Pancreas (tissue), 10 donors: ENCODE results near the gene NYAP1. TPM values are rescaled to one million over a fixed set of nuclear protein-coding genes. Genes with fewer than 3 reads are reported as not detected.

ENCODE experiments used
- ATAC-seq, 4 donors: fragments of 200-7000 bp; cut with Tn5 transposase; one replicate each; pipeline versions ENCODE4 v1.8.0 to v1.9.1; 2020; ENCODE audit warnings: mild to moderate bottlenecking in 4 of 4, moderate library complexity in 4 of 4
- DNase-seq, 6 donors: peaks; one replicate each; pipeline ENCODE4 v3.0.0-alpha.2; 2020
- FAIRE-seq: peaks from 2 replicates; lab custom pipeline; 2012; peaks lifted over from hg19 to GRCh38; lab: Jason Lieb, UNC
- H3K27ac ChIP-seq, 4 donors: fragments of 200-600 bp; sonication (generic); 1 replicate in 3 of 4; 2 replicates in 1 of 4; pipeline versions ENCODE4 v1.5.0 to v1.8.0; 2020
- H3K27me3 ChIP-seq, 4 donors: fragments of 200-600 bp; one replicate each; pipeline ENCODE4 v1.8.0; 2021
- H3K36me3 ChIP-seq, 3 donors: fragments of 200-600 bp; sonication (generic) in 1 of 3; one replicate each; pipeline versions ENCODE4 v1.5.0 to v1.8.0; 2020 to 2021
- H3K4me1 ChIP-seq, 3 donors: fragments of 200-600 bp; one replicate each; pipeline ENCODE4 v1.8.0; 2021
- H3K4me3 ChIP-seq, 4 donors: fragments of 200-600 bp; sonication (generic) in 2 of 4; one replicate each; pipeline versions ENCODE4 v1.5.0 to v1.8.0; 2020 to 2021
- H3K9me3 ChIP-seq, 4 donors: fragments of 200-600 bp; one replicate each; pipeline ENCODE4 v1.8.0; 2021
- WGBS, 2 donors: extraction: QIAGEN DNeasy Blood & Tissue Kit; methylation state at CpG; one replicate each; pipeline ENCODE4 v1.1.7; 2013; 5-methylcytosine and 5-hydroxymethylcytosine counted together
- intact Hi-C, 3 donors: fragments of 100-400 bp; cut with DNase I; formaldehyde crosslinking; loops; one replicate each; pipeline versions ENCODE4 v1.11.1 to v1.14.2; 2022
- polyA plus RNA-seq, 2 donors: library from polyadenylated mRNA; stranded (reverse); fragments of 200-250 nt; gene quantifications; one replicate each; pipeline ENCODE4 v1.2.3, GENCODE V29; 2013
- total RNA-seq, 6 donors: library from RNA; stranded (reverse); fragmentation: NEBNext Ultra II Directional in 4 of 6; extraction: Animal tissue kit (Norgen Biotek cat#: 25700) in 4 of 6; gene quantifications; one replicate each; pipeline versions ENCODE4 v1.2.1 to v1.2.4, GENCODE V29; 2021 to 2023
- TF ChIP-seq, protein P1 (sequence below), 4 donors: fragments of 200-600 bp; sonication (generic) in 3 of 4; IDR thresholded peaks; one replicate each; pipeline versions ENCODE4 v1.5.0 to v1.8.0; 2021; ENCODE audit warnings: antibody characterized with exemption in 4 of 4
- donor health status: healthy with polysubstance abuse.
- donor health status: DM: no; HTN: no; CAD: no; lungs with moderate emphysema.
- donor health status: DM: no; HTN: no; CAD: no.
- donor health status: control.
- donor health status: control.
- donor health status: Bipolar disorder and iron deficiency.
- donor health status: DM: yes; HTN: yes; CAD: no.
- donor health status: DM: no; HTN: no; CAD: no.
- donor health status: DM: no; HTN: no; CAD: no.
- donor health status: DM: yes; HTN: yes; CAD: no.

NYAP1 gene
- total and polyA plus RNA-seq, 8 donors, result 0.25 to 4.8 (median 0.96) TPM

DNA sequence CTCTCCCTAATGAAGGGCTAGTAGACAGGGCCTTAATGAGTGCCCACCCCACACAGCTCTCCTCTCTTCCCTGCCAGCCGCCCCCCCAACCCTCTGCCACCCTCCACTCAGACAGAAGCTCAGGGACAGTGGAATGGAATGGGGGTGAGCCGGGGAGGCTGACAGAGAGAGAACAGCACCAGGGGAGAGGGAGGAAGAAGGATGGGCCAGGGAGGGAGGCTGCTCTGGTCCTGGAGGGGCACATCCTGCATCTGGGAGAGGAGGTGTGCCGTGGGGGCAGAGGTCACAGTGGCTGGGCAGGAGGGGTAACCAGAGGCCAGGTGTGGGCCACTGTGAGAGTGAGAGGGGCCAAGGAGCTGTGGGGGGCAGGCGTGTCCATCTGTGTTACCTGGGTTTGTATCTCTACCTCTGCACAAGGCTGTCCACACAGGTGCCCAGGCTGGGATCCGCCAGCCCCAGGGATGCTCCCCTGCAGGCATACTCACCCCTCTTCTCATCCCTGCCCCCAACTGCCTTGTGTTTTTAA, 2.4 kb downstream of the NYAP1 start:
- no peak for ATAC-seq
- H3K36me3 ChIP-seq, result no peaks in the 10 kb centered on the region
- H3K9me3 ChIP-seq, result no peaks in the 10 kb centered on the region
- H3K4me1 ChIP-seq, result peaks cover 0 to 4% (median 0%) of the 10 kb centered on the region in 3 donors
- no peak for DNase-seq
- TF ChIP-seq, protein P1, sequence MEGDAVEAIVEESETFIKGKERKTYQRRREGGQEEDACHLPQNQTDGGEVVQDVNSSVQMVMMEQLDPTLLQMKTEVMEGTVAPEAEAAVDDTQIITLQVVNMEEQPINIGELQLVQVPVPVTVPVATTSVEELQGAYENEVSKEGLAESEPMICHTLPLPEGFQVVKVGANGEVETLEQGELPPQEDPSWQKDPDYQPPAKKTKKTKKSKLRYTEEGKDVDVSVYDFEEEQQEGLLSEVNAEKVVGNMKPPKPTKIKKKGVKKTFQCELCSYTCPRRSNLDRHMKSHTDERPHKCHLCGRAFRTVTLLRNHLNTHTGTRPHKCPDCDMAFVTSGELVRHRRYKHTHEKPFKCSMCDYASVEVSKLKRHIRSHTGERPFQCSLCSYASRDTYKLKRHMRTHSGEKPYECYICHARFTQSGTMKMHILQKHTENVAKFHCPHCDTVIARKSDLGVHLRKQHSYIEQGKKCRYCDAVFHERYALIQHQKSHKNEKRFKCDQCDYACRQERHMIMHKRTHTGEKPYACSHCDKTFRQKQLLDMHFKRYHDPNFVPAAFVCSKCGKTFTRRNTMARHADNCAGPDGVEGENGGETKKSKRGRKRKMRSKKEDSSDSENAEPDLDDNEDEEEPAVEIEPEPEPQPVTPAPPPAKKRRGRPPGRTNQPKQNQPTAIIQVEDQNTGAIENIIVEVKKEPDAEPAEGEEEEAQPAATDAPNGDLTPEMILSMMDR (IDR thresholded peaks at IDR 0.05), result no peak
- no peaks in the 10 kb centered on the region for H3K27me3 ChIP-seq
- no peak overlapping the region for H3K4me3 ChIP-seq
- FAIRE-seq, result no peak
- intact Hi-C loops, result loop anchor here in 1 of 3 donors (10.0 kb wide), 1 partner anchor 49 kb away; the partner anchor contains the start of gene AGFG2
- no peak overlapping the region for H3K27ac ChIP-seq
- WGBS, 2 donors, result 79 to 90% methylated on average over 4 to 5 of the region's 5 CpGs

DNA sequence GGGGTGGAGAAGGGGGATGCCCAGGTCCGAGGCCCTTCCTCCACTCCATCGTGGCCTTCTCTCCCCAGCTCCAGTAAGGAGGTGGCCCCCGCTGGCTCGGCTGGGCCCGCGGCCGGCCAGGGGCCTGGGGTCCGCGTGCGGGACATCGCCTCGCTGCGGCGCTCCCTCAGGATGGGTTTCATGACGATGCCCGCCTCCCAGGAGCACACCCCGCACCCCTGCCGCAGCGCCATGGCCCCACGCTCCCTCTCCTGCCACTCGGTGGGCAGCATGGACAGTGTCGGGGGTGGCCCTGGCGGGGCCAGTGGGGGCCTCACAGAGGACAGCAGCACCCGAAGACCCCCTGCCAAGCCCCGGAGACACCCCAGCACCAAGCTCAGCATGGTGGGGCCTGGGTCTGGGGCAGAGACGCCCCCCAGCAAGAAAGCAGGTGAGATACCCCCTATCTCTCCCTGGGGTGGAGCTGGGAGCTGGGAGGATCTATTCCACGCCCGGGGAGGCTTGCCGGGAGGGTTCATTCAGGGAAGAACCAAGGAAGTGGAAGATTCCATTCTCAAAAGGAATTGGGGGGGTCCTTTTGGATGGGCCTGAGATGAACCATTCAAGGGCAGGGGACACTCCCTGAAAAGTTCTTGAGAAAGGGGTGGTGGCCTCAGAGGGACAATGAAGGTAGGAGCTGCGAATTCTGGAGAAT, 3.2 kb downstream of the NYAP1 start:
- intact Hi-C loops, result loop anchor here in 1 of 3 donors (10.0 kb wide), 1 partner anchor 48 kb away; the partner anchor contains the start of gene AGFG2
- DNase-seq, result no peak
- ATAC-seq, result no peak
- Histone ChIP-seq H3K36me3 (no peaks in the 10 kb centered on the region), H3K9me3 (no peaks in the 10 kb centered on the region), H3K27me3 (no peaks in the 10 kb centered on the region), H3K4me3 (no peak overlapping the region), H3K4me1 (peaks cover 0 to 4% (median 0%) of the 10 kb centered on the region in 3 donors), H3K27ac (no peak overlapping the region)
- no peak for FAIRE-seq
- TF ChIP-seq, protein P1 (IDR thresholded peaks at IDR 0.05), result no peak
- WGBS, 2 donors, result 82% methylated on average over 30 of the region's 30 CpGs

DNA sequence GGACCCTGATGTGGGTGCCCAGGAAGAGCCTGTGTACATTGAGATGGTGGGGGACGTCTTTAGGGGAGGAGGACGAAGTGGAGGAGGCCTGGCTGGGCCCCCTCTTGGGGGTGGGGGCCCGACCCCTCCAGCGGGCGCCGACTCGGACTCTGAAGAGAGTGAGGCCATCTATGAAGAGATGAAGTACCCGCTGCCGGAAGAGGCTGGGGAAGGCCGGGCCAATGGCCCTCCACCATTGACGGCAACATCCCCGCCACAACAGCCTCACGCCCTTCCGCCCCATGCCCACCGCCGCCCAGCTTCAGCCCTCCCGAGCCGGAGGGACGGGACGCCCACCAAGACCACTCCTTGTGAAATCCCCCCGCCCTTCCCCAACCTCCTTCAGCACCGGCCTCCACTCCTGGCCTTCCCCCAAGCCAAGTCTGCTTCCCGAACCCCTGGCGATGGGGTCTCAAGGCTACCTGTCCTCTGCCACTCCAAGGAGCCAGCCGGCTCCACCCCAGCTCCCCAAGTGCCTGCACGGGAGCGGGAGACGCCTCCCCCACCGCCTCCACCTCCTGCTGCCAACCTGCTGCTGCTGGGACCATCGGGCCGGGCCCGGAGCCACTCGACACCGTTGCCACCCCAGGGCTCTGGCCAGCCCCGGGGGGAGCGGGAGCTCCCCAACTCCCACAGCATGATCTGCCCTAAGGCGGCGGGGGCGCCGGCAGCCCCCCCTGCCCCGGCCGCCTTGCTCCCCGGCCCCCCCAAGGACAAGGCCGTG, 4.8 kb downstream of the NYAP1 start:
- Histone ChIP-seq H3K27ac (no peak overlapping the region), H3K4me1 (peaks cover 0 to 3% (median 0%) of the 10 kb centered on the region in 3 donors), H3K9me3 (no peaks in the 10 kb centered on the region), H3K27me3 (no peaks in the 10 kb centered on the region), H3K36me3 (no peaks in the 10 kb centered on the region), H3K4me3 (no peak overlapping the region)
- DNase-seq, result peak in 1 of 6 donors; percentile 58
- TF ChIP-seq, protein P1 (IDR thresholded peaks at IDR 0.05), result no peak
- no peak for FAIRE-seq
- 77 to 82% methylated on average over 36 to 44 of the region's 44 CpGs for whole genome bisulfite sequencing, 2 donors
- no peak for ATAC-seq
- intact Hi-C loops, result loop anchor here in 1 of 3 donors (10.0 kb wide), 1 partner anchor 46 kb away; the partner anchor contains the start of gene AGFG2

DNA sequence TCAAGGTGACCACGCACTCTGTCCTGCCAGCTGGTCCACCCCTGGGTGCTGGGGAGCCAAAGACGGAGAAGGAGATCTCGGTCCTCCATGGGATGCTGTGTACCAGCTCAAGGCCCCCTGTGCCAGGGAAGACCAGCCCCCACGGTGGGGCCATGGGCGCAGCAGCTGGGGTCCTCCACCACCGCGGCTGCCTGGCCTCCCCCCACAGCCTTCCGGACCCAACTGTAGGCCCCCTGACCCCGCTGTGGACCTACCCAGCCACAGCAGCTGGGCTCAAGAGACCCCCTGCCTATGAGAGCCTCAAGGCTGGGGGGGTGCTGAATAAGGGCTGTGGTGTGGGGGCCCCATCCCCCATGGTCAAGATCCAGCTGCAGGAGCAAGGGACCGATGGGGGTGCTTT, 5.4 kb downstream of the NYAP1 start:
- FAIRE-seq (no peak), ATAC-seq (no peak), DNase-seq (peak in 1 of 6 donors; percentile 60)
- Histone ChIP-seq H3K4me3 (no peak overlapping the region), H3K9me3 (no peaks in the 10 kb centered on the region), H3K27me3 (no peaks in the 10 kb centered on the region), H3K27ac (no peak overlapping the region), H3K36me3 (no peaks in the 10 kb centered on the region), H3K4me1 (peaks cover 0 to 5% (median 0%) of the 10 kb centered on the region in 3 donors)
- 72 to 75% methylated on average over 10 of the region's 10 CpGs for WGBS, 2 donors
- TF ChIP-seq, protein P1 (IDR thresholded peaks at IDR 0.05), result no peak
- intact Hi-C loops, result loop anchor here in 1 of 3 donors (10.0 kb wide), 1 partner anchor 46 kb away; the partner anchor contains the start of gene AGFG2
